HFF-Myc (cell line): ENCODE measurements around the gene NXNL1.
A peak's percentile ranks its signal among the peaks of the same experiment; 100 is the strongest.

Experiments
- DNase-seq: peaks from one replicate; pipeline ENCODE4 v3.0.0-alpha.2; 2011; ENCODE audit warnings: low read depth; ENCODE audit errors: extremely low read depth
- H3K4me3 ChIP-seq: replicated peaks from 2 replicates; pipeline ENCODE4 v1.5.1; 2011; ENCODE audit warnings: low read depth, mild to moderate bottlenecking, control low read depth, low read length
- TF ChIP-seq, protein P1 (sequence below): IDR thresholded peaks from 2 replicates; pipeline ENCODE4 v1.5.1; 2012; ENCODE audit warnings: mild to moderate bottlenecking, low read depth, low read length, control low read depth; ENCODE audit errors: missing control alignments

NXNL1 gene

DNA sequence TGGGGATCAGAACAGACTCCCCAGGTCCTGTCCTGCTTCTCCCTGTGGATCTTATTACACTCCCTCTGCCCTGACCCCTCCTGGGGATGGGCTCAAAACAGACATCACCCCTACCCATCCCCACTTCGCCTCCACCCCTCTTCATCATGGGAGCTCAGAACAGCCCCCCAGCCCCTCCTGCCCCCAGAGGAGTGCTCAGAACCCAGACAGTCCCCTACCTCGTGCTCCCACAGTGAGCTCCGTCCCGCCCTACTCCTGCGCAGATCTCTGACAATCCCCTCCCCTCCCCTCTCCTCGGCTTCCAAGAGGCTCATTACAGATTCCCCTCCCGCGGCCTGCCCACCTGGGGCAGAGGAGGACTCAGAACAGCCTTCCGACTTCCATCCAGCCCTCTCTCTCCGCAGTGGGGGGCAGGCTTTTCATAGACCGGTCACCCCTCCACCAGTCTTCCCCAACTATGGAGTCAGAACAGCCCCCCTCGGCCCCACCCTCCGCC, 6.1 kb downstream of the NXNL1 start:
- DNase-seq: no peak
- TF ChIP-seq, protein P1, sequence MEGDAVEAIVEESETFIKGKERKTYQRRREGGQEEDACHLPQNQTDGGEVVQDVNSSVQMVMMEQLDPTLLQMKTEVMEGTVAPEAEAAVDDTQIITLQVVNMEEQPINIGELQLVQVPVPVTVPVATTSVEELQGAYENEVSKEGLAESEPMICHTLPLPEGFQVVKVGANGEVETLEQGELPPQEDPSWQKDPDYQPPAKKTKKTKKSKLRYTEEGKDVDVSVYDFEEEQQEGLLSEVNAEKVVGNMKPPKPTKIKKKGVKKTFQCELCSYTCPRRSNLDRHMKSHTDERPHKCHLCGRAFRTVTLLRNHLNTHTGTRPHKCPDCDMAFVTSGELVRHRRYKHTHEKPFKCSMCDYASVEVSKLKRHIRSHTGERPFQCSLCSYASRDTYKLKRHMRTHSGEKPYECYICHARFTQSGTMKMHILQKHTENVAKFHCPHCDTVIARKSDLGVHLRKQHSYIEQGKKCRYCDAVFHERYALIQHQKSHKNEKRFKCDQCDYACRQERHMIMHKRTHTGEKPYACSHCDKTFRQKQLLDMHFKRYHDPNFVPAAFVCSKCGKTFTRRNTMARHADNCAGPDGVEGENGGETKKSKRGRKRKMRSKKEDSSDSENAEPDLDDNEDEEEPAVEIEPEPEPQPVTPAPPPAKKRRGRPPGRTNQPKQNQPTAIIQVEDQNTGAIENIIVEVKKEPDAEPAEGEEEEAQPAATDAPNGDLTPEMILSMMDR: no peak
- H3K4me3 ChIP-seq: no peak overlapping the region

DNA sequence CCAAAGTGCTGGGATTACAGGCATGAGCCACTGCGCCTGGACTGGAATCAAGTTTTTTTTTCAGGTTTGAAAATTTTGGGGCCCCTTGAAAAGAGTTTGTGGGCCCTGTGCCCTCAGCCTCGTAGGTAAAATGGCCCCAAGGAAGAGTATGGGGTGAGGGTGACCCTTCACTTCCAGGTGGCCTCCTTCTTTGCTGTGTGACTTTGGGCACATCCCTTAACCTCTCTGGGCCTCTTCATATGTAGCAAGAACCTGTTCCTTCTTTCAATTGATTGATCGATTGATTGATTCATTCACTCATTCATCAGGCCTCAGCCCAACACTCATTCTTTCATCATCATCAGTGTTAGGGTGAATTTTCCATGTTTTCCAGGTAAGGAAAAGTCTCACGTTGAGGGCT, 8.9 kb downstream of the NXNL1 start:
- TF ChIP-seq, protein P1: no peak
- DNase-seq: no peak
- H3K4me3 ChIP-seq: no peak overlapping the region

DNA sequence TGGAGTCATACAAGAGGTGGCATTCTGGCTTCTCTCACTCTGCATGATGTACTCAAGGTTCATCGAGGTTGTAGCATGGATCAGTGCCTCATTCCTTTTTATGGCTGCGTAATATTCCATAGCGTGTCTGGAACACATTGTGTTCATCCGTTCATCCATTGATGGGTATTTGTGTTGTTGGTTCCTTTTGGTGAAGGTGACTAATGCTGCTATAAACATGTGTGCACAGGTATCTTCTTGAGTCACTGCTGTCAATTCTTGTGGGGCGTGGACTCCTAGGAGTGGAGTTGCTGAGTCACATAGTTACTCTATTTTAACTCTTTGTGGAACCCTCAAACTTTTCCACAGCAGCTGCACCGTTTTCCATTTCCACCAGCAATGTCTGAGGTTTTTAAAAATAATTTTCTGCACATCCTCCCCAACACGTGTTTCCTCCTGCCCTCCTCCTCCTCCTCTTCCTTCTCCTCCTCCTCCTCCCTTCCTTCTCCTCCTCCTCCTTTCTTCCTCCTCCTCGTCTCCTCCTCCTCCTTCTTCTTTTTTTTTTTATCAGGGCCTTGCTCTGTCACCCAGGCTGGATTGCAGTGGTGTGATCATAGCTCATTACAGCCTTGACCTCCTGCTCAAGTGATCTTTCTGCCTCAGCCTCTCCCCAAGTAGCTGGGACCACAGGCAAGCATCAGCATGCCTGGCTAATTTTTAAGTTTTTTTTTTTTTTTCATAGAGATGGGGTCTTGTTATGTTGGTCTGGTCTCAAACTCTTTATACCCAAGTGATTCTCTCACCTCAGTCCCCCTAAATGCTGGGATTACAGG, 10.3 kb downstream of the NXNL1 start:
- no peak overlapping the region for H3K4me3 ChIP-seq
- TF ChIP-seq, protein P1: no peak
- no peak for DNase-seq

DNA sequence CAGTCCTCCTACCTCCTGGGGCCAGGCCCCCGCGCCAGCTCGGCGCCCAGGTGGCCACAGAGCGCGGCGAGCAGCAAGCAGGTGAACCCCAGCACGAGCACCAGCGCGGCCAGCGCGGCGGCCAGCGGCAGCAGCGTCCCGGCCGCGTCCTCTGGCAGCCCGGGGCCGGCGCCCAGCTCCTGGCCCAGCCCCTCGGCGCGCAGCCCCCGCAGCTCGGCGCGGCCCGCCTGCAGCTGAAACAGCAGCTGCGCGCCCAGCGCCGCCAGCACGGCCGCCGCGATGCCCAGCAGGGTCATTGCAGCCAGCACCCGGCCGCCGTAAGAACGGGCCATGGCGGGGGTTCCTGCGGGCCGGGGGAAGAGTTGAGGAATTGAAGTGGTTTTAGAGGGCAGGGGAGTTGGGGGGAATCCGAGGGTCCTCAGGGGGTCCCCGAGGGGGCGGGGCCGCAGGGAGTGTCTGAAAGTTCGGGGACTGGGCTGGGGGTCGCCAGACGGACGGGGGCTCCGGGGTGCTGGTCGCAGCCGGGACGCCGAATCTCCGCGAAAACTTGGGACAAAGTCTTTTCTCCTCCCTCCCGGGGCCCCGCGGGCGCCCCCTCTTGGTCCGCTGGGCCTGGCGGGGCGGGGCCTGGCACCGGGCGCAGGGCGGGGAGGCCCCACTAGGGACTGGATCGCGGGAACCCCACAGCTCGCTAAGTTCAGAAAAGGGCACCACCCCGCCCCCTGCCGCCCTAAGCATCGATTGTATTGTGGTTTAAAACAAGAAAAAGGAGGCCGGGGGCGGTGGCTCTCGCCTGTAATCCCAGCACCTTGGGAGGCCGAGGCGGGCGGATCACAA, 12.4 kb downstream of the NXNL1 start, which contains the start of gene TMEM221:
Gene TMEM221 (minus strand): TSS at position 538 of the 837 bp plus-strand sequence. CDS start 206 bp downstream, at position 332.
- no peak for DNase-seq
- peak within 1 kb of the TSS; percentile 25; the same call in 1 of the 2 replicates for H3K4me3 ChIP-seq
- TF ChIP-seq, protein P1: peak; percentile 57

DNA sequence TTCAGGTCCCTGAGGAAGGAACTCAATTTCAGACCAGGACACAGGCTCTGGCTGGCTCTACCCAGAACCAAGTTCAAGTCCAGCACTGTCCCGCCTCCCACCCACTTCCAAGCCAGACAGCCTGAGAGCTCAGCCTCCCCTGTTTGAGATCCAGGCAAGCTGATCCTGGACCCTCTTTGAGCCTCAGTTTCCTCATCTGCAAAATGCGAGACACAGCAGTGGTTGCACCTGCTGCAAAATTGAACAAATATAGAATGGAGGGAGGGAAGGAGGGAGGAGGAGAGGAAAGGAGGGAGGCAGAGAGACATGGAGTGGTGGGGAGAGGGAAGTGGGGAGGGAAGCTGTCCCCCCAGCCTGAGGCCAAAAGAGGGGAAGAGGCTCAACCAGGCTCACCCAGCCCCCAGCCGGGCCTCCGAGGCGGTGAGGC, 13.0 kb downstream of the NXNL1 start:
- no peak for DNase-seq
- no peak overlapping the region for H3K4me3 ChIP-seq
- TF ChIP-seq, protein P1: no peak

DNA sequence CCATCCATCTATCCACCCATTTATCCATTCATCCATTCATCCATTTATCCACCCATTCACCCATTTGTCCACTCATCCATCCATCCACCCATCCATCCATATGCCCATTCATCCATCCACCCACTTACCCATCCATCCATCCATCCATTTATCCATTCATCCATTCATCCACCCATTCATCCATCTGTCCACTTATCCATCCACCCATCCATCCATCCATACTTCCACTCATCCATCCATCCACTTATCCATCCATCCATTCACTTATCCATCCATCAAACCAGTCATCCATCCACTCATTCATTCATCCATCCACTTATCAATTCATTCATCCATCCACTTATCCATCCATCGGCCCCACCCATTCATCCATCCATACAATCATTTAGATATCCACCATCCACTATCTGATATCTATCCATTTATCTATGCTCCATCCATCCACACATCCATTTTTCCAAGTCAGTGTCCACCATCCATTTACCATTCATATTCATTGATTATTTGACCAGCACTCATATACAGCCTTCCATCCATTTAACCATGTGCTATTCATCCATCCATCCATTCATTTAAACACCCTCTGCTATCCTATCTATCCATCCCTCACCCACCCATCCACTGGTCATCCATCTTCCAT, 15.1 kb downstream of the NXNL1 start:
- TF ChIP-seq, protein P1: no peak
- DNase-seq: no peak
- no peak overlapping the region for H3K4me3 ChIP-seq
